Mucosa of descending colon (tissue), 3 donors: ENCODE measurements around the gene KDM7A. TPM values are rescaled to one million over a fixed set of nuclear protein-coding genes. Genes with fewer than 3 reads are reported as not detected.
"Not testable (repeated sequence)": the region's sequence is repeated elsewhere in the genome, so short reads cannot be mapped to it uniquely, and the experiment has no call there.

Experiments used
- ATAC-seq: fragments of 200-7000 bp; cut with Tn5 transposase; one replicate; pipeline ENCODE4 v1.9.1; 2020; ENCODE audit warnings: mild to moderate bottlenecking, moderate library complexity
- DNase-seq, 3 donors: peaks; one replicate each; pipeline ENCODE4 v3.0.0-alpha.2; 2020
- H3K36me3 ChIP-seq: fragments of 200-600 bp; one replicate; pipeline ENCODE4 v1.8.0; 2021; ENCODE audit warnings: low read depth, mild to moderate bottlenecking
- H3K4me1 ChIP-seq: fragments of 200-600 bp; one replicate; pipeline ENCODE4 v1.8.0; 2021; ENCODE audit warnings: low read depth, mild to moderate bottlenecking
- H3K4me3 ChIP-seq: fragments of 200-600 bp; one replicate; pipeline ENCODE4 v1.8.0; 2021; ENCODE audit warnings: mild to moderate bottlenecking
- H3K9me3 ChIP-seq: fragments of 200-600 bp; one replicate; pipeline ENCODE4 v1.8.0; 2021; ENCODE audit warnings: mild to moderate bottlenecking
- CTCF ChIP-seq: fragments of 200-600 bp; IDR thresholded peaks from one replicate; pipeline ENCODE4 v1.8.0; 2022; ENCODE audit warnings: antibody characterized with exemption, mild to moderate bottlenecking
- intact Hi-C, 2 donors: fragments of 100-400 bp; cut with DNase I in 1 of 2; cut with micrococcal nuclease in 1 of 2; formaldehyde crosslinking; loops; one replicate each; pipeline versions ENCODE4 v1.11.0 to v1.11.1; 2022; cut with DNase I, micrococcal nuclease
- total RNA-seq, 3 donors: library from RNA; stranded (reverse); fragmentation: NEBNext Ultra II Directional in 2 of 3; extraction: Animal tissue kit (Norgen Biotek cat#: 25700) in 2 of 3; gene quantifications; one replicate each; pipeline versions ENCODE4 v1.2.1 to v1.2.4, GENCODE V29; 2021 to 2023
- donor health status: DM: no; HTN: no; CAD: no; lungs with moderate emphysema.
- donor health status: DM: no; HTN: no; CAD: no.
- donor health status: DM: no; HTN: yes; CAD: no.

KDM7A gene
- total RNA-seq, 3 donors from 2014 or later, result 27.4 to 45.4 (median 27.9) TPM

- intact Hi-C loops, result loop anchor here in 1 of 2 donors (2.0 to 10.0 kb wide), 2 partner anchors 59 to 151 kb away; no protein-coding TSS in a partner anchor
- DNase-seq (peak; percentile 91 to 94 (median 93)), ATAC-seq (peak; percentile 77)
- Histone ChIP-seq H3K9me3 (no peaks in the 10 kb centered on the region), H3K36me3 (peaks cover 4% of the 10 kb centered on the region), H3K4me1 (peaks cover 27% of the 10 kb centered on the region), H3K4me3 (peak overlapping the region; percentile 80)
- peak; percentile 47 for TF ChIP-seq CTCF
Observed at GRCh38 chr7:140175221-140176121, 1.3 kb downstream of the KDM7A start.

- no peak for TF ChIP-seq CTCF
- intact Hi-C loops, result loop anchor here in 1 of 2 donors (2.0 to 10.0 kb wide), 2 partner anchors 61 to 153 kb away; no protein-coding TSS in a partner anchor
- no peaks in the 10 kb centered on the region for H3K9me3 ChIP-seq
- no peak for DNase-seq
- H3K4me3 ChIP-seq, result no peak overlapping the region
- ATAC-seq, result no peak
- peaks cover 27% of the 10 kb centered on the region for H3K4me1 ChIP-seq
- peaks cover 4% of the 10 kb centered on the region for H3K36me3 ChIP-seq
Observed at GRCh38 chr7:140174217-140174616, 2.6 kb downstream of the KDM7A start.

GRCh38 chr7:140170375-140170774 lies 6.4 kb downstream of the KDM7A start:
- peaks cover 1% of the 10 kb centered on the region for H3K36me3 ChIP-seq
- DNase-seq (no peak), ATAC-seq (no peak)
- TF ChIP-seq CTCF, result no peak
- H3K9me3 ChIP-seq, result no peaks in the 10 kb centered on the region
- peaks cover 20% of the 10 kb centered on the region for H3K4me1 ChIP-seq
- no peak overlapping the region for H3K4me3 ChIP-seq
- intact Hi-C loops, result loop anchor here in 1 of 2 donors (10.0 kb wide), 1 partner anchor 64 kb away; no protein-coding TSS in a partner anchor

GRCh38 chr7:140168816-140169215 lies 8.0 kb downstream of the KDM7A start:
- intact Hi-C loops, result loop anchor here in 1 of 2 donors (10.0 kb wide), 1 partner anchor 156 kb away; no protein-coding TSS in a partner anchor
- Histone ChIP-seq H3K36me3 (no peaks in the 10 kb centered on the region), H3K4me1 (peaks cover 16% of the 10 kb centered on the region), H3K9me3 (no peaks in the 10 kb centered on the region), H3K4me3 (no peak overlapping the region)
- no peak for DNase-seq
- TF ChIP-seq CTCF, result no peak
- no peak for ATAC-seq

GRCh38 chr7:140165422-140165821 lies 11.4 kb downstream of the KDM7A start:
- intact Hi-C loops, result loop anchor here in 1 of 2 donors (10.0 kb wide), 1 partner anchor 159 kb away; no protein-coding TSS in a partner anchor
- DNase-seq (no peak), ATAC-seq (peak; percentile 65)
- H3K4me1 ChIP-seq, result peaks cover 19% of the 10 kb centered on the region
- no peak for TF ChIP-seq CTCF
- no peak overlapping the region for H3K4me3 ChIP-seq
- no peaks in the 10 kb centered on the region for H3K9me3 ChIP-seq
- H3K36me3 ChIP-seq, result no peaks in the 10 kb centered on the region

- intact Hi-C loops, result loop anchor here in 1 of 2 donors (10.0 kb wide), 1 partner anchor 163 kb away; no protein-coding TSS in a partner anchor
- H3K4me3 ChIP-seq, H3K9me3 ChIP-seq, H3K36me3 ChIP-seq, ATAC-seq: not testable (repeated sequence)
- peaks cover 20% of the 10 kb centered on the region for H3K4me1 ChIP-seq
- DNase-seq, result peak in 1 of 3 donors; percentile 41
Observed at GRCh38 chr7:140162081-140162480, 14.7 kb downstream of the KDM7A start.
